HUES64 (cell line): Measurements from ENCODE around the gene ITGB6.

ENCODE experiments used
- H3K27ac ChIP-seq: 2 replicates; pipeline ENCODE4 v1.7.0; 2013; ENCODE audit warnings: low read depth, low read length, inconsistent platforms
- H3K27me3 ChIP-seq: 2 replicates; pipeline ENCODE4 v1.6.1; 2013; ENCODE audit warnings: mild to moderate bottlenecking, low read length; ENCODE audit not compliant: insufficient read depth
- H3K36me3 ChIP-seq: 2 replicates; pipeline ENCODE4 v1.6.1; 2013; ENCODE audit warnings: mild to moderate bottlenecking, low read length; ENCODE audit not compliant: insufficient read depth
- H3K4me1 ChIP-seq: 2 replicates; pipeline ENCODE4 v1.6.1; 2013; ENCODE audit warnings: mild to moderate bottlenecking, low read length, moderate library complexity; ENCODE audit not compliant: insufficient read depth
- H3K4me3 ChIP-seq: 2 replicates; pipeline ENCODE4 v1.5.1; 2013; ENCODE audit warnings: mild to moderate bottlenecking, low read length, moderate library complexity
- H3K9ac ChIP-seq: 2 replicates; pipeline ENCODE4 v1.6.1; 2013; ENCODE audit warnings: mild to moderate bottlenecking, low read depth, low read length
- H3K9me3 ChIP-seq: 2 replicates; pipeline ENCODE4 v1.6.1; 2013; ENCODE audit warnings: low read depth, low read length; ENCODE audit not compliant: insufficient read depth
- WGBS: fragments of 150-250, 120-280 bp; methylation state at CpG from one replicate; pipeline ENCODE4 v1.1.7; 2013; ENCODE audit warnings: missing lambda C conversion rate; 5-methylcytosine and 5-hydroxymethylcytosine counted together

The ITGB6 gene

GRCh38 chr2:160220026-160220425 is 20.0 kb upstream of the ITGB6 start:
- no peaks in the 10 kb centered on the region for H3K27me3 ChIP-seq
- H3K4me1 ChIP-seq, result peaks cover 9% of the 10 kb centered on the region; the same call in 1 of the 2 replicates
- H3K9me3 ChIP-seq, result no peaks in the 10 kb centered on the region
- H3K9ac ChIP-seq, result no peak overlapping the region
- no peaks in the 10 kb centered on the region for H3K36me3 ChIP-seq
- H3K4me3 ChIP-seq, result no peak overlapping the region
- 90% methylated on average over 1 of the region's 2 CpGs for WGBS
- H3K27ac ChIP-seq, result no peak overlapping the region

- no peaks in the 10 kb centered on the region for H3K27me3 ChIP-seq
- H3K9ac ChIP-seq, result no peak overlapping the region
- H3K4me3 ChIP-seq, result no peak overlapping the region
- H3K4me1 ChIP-seq, result no peaks in the 10 kb centered on the region
- WGBS, result 79% methylated on average over 7 of the region's 7 CpGs
- H3K27ac ChIP-seq, result no peak overlapping the region
- H3K36me3 ChIP-seq, result no peaks in the 10 kb centered on the region
- H3K9me3 ChIP-seq, result no peaks in the 10 kb centered on the region
These were observed 14.7 kb upstream of the ITGB6 start for GRCh38 chr2:160214461-160215445.

GRCh38 chr2:160213511-160213910 is 13.4 kb upstream of the ITGB6 start:
- Histone ChIP-seq H3K4me1 (no peaks in the 10 kb centered on the region), H3K36me3 (no peaks in the 10 kb centered on the region), H3K9me3 (no peaks in the 10 kb centered on the region), H3K27me3 (no peaks in the 10 kb centered on the region), H3K4me3 (no peak overlapping the region), H3K27ac (no peak overlapping the region), H3K9ac (no peak overlapping the region)
- WGBS, result 93% methylated on average over 10 of the region's 10 CpGs

GRCh38 chr2:160210599-160211138 is 10.6 kb upstream of the ITGB6 start:
- Histone ChIP-seq H3K27ac (no peak overlapping the region), H3K27me3 (no peaks in the 10 kb centered on the region)

GRCh38 chr2:160209516-160209856 is 9.4 kb upstream of the ITGB6 start:
- Histone ChIP-seq H3K27ac (no peak overlapping the region), H3K4me3 (no peak overlapping the region)

More at GRCh38 chr2:160210599-160211138, 10.6 kb upstream of the ITGB6 start:
- Histone ChIP-seq H3K4me3 (no peak overlapping the region), H3K4me1 (peaks cover 6% of the 10 kb centered on the region; the same call in 1 of the 2 replicates), H3K9me3 (peaks cover 6% of the 10 kb centered on the region), H3K9ac (no peak overlapping the region), H3K36me3 (no peaks in the 10 kb centered on the region)
- WGBS, result 51% methylated on average over 10 of the region's 11 CpGs

GRCh38 chr2:160208655-160209515 is 8.8 kb upstream of the ITGB6 start:
- Histone ChIP-seq H3K4me1 (peaks cover 6% of the 10 kb centered on the region; the same call in 1 of the 2 replicates), H3K27ac (no peak overlapping the region), H3K36me3 (no peaks in the 10 kb centered on the region), H3K9me3 (peaks cover 6% of the 10 kb centered on the region), H3K9ac (no peak overlapping the region), H3K4me3 (no peak overlapping the region), H3K27me3 (no peaks in the 10 kb centered on the region)
- 89% methylated on average over 11 of the region's 11 CpGs for WGBS

More at GRCh38 chr2:160209516-160209856, 9.4 kb upstream of the ITGB6 start:
- Histone ChIP-seq H3K4me1 (peaks cover 6% of the 10 kb centered on the region; the same call in 1 of the 2 replicates), H3K36me3 (no peaks in the 10 kb centered on the region), H3K9me3 (peaks cover 6% of the 10 kb centered on the region), H3K27me3 (no peaks in the 10 kb centered on the region), H3K9ac (no peak overlapping the region)
- 96% methylated on average over 1 of the region's 1 CpG for WGBS

GRCh38 chr2:160207804-160208654 is 8.0 kb upstream of the ITGB6 start:
- Histone ChIP-seq H3K4me1 (peaks cover 6% of the 10 kb centered on the region; the same call in 1 of the 2 replicates), H3K9me3 (peaks cover 6% of the 10 kb centered on the region), H3K4me3 (no peak overlapping the region), H3K36me3 (no peaks in the 10 kb centered on the region), H3K9ac (peak overlapping the region; percentile 21; the same call in 1 of the 2 replicates), H3K27ac (peak overlapping the region; percentile 20; the same call in 1 of the 2 replicates), H3K27me3 (no peaks in the 10 kb centered on the region)
- 78% methylated on average over 12 of the region's 12 CpGs for WGBS

- no peaks in the 10 kb centered on the region for H3K36me3 ChIP-seq
- no peaks in the 10 kb centered on the region for H3K27me3 ChIP-seq
- 94% methylated on average over 4 of the region's 4 CpGs for WGBS
- no peak overlapping the region for H3K27ac ChIP-seq
- H3K4me3 ChIP-seq, result no peak overlapping the region
- H3K9me3 ChIP-seq, result peaks cover 6% of the 10 kb centered on the region
- H3K9ac ChIP-seq, result no peak overlapping the region
- peaks cover 6% of the 10 kb centered on the region; the same call in 1 of the 2 replicates for H3K4me1 ChIP-seq
These were observed 7.2 kb upstream of the ITGB6 start for GRCh38 chr2:160207271-160207670.

GRCh38 chr2:160206436-160206835 is 6.4 kb upstream of the ITGB6 start:
- H3K4me1 ChIP-seq, result peaks cover 6% of the 10 kb centered on the region; the same call in 1 of the 2 replicates
- 94% methylated on average over 4 of the region's 4 CpGs for WGBS

GRCh38 chr2:160205505-160205904 is 5.4 kb upstream of the ITGB6 start:
- Histone ChIP-seq H3K9ac (no peak overlapping the region), H3K4me1 (peaks cover 6% of the 10 kb centered on the region; the same call in 1 of the 2 replicates), H3K27ac (no peak overlapping the region), H3K9me3 (peaks cover 6% of the 10 kb centered on the region), H3K27me3 (no peaks in the 10 kb centered on the region), H3K4me3 (no peak overlapping the region), H3K36me3 (no peaks in the 10 kb centered on the region)
- 84% methylated on average over 7 of the region's 7 CpGs for WGBS

More at GRCh38 chr2:160206436-160206835, 6.4 kb upstream of the ITGB6 start:
- Histone ChIP-seq H3K9ac (no peak overlapping the region), H3K27ac (no peak overlapping the region), H3K36me3 (no peaks in the 10 kb centered on the region), H3K9me3 (peaks cover 6% of the 10 kb centered on the region), H3K27me3 (no peaks in the 10 kb centered on the region), H3K4me3 (no peak overlapping the region)
